ENCODE measurements around the gene ZNF500. TPM values are rescaled to one million over a fixed set of nuclear protein-coding genes. Genes with fewer than 3 reads are reported as not detected.

ZNF500 gene
- total RNA-seq, 1 experiment from 2014 or later: 10.4 TPM

DNA sequence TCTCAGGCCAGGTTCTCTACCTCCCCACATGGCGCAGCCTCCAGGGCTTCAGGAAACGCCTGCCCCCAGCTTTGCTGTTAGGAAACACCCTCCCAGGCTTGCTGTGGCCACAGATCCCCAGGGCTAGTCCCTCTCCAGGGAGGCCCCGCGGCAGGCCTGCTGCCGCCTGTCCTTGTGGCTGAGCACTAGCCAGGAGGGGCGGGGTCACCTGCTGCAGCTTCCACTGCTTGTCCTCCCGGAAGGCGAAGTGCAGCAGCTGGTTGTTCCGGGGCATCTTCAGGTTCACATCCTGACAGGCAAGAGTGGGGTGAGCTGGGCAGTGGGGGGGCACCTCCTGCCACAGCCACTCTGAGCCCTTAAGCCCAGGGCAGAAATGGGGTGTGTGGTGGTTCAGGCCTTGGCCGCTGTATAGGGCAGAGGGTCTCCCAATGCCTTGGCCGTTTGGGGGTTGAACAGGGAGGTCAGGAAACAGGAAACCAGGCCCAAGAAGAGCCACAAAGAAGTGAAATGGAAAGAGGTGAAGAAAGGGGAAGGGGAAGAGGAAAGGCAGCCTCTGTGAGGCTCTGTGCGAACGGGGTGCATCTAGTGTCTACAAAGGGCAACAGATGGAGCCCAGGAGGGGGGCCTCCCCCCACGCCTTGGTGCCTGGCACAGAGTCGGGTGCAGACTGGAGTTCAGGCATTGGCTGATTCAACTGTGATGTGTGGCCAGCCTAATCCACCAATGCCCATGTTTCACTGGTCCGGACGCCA is 33.5 kb upstream of the ZNF500 start:
- Histone ChIP-seq H3K27me3 (ENCODE audit: low read length) (no peaks in the 10 kb centered on the region), H3K79me2 (ENCODE audit: low read length) (no peaks in the 10 kb centered on the region), H3K9me3 (ENCODE audit: low read length) (no peaks in the 10 kb centered on the region), H3K9me2 (replicated peaks; ENCODE audit: low read length) (no peaks in the 10 kb centered on the region), H3F3A (ENCODE audit: low read length, unreplicated experiment) (no peaks in the 10 kb centered on the region), H4K20me1 (ENCODE audit: low read length) (no peaks in the 10 kb centered on the region), H3K27ac (ENCODE audit: low read length) (no peak overlapping the region), H2AFZ (ENCODE audit: low read length) (no peak overlapping the region), H3K4me3 (ENCODE audit: low read length) (no peak overlapping the region), H3K4me2 (ENCODE audit: low read length) (no peak overlapping the region), H3K36me3 (ENCODE audit: low read depth, low read length) (no peaks in the 10 kb centered on the region), H3K9ac (ENCODE audit: low read length) (no peak overlapping the region), H3K4me1 (ENCODE audit: insufficient read depth, low read length) (peaks cover 14% of the 10 kb centered on the region)
- ATAC-seq (no peak), DNase-seq (no peak)
- intact Hi-C loops (cut with micrococcal nuclease): loop anchor here (5.0 to 10.0 kb wide), 2 partner anchors 68 to 154 kb away; partner anchors contain the start of genes ANKS3, DNAAF8 and SEC14L5
- no TSS peak for BruUV-seq (replicated peaks)
- TF ChIP-seq, protein P1, sequence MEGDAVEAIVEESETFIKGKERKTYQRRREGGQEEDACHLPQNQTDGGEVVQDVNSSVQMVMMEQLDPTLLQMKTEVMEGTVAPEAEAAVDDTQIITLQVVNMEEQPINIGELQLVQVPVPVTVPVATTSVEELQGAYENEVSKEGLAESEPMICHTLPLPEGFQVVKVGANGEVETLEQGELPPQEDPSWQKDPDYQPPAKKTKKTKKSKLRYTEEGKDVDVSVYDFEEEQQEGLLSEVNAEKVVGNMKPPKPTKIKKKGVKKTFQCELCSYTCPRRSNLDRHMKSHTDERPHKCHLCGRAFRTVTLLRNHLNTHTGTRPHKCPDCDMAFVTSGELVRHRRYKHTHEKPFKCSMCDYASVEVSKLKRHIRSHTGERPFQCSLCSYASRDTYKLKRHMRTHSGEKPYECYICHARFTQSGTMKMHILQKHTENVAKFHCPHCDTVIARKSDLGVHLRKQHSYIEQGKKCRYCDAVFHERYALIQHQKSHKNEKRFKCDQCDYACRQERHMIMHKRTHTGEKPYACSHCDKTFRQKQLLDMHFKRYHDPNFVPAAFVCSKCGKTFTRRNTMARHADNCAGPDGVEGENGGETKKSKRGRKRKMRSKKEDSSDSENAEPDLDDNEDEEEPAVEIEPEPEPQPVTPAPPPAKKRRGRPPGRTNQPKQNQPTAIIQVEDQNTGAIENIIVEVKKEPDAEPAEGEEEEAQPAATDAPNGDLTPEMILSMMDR (conservative IDR thresholded peaks at IDR 0.05; ENCODE audit: low read depth, low read length): no peak
- no peak for TF ChIP-seq EZH2phosphoT487 (IDR thresholded peaks at IDR 0.05; ENCODE audit: borderline replicate concordance, low read length)
- TF ChIP-seq EZH2 (IDR thresholded peaks at IDR 0.05; ENCODE audit: low read length, unreplicated experiment): no peak
- CTCF ChIA-PET: no interaction called here
- POLR2A ChIA-PET (ENCODE audit: unreplicated experiment): no interaction called here

DNA sequence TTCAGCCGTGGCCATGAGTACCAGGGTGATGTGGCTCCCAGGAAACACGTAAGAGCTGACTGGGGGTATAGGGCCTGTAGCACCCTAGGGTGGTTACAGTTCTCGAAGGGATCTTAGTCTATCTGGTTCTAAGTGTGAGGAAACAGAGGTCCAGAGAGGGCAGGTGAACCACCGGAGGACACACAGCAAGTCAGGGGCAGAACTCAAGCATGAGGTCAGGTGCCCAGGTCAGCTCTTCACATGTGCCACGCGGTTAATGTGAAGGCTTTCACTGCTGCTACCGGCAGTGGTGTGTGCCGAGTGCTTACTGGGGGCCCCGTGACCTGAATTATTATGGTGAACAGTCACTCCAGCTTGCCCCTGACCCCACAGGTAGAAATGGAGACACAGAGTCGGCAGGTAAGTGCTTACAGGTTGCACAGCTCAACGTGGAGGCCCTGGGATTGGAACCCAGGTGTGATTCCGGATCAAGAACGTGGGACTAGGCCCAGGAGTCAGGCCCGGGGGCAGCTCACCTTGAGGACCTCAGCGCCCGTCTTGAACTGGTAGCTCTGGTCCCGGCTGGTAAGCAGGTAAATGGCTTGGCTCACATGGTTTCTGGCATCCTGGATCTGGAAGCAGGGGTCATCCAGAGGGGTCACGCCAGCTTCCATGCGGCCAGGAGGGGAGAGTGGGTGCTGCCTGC is 32.4 kb upstream of the ZNF500 start:
- intact Hi-C loops (cut with micrococcal nuclease): no loop called here
- Histone ChIP-seq H3K4me3 (ENCODE audit: low read length) (no peak overlapping the region), H3K9ac (ENCODE audit: low read length) (no peak overlapping the region), H3F3A (ENCODE audit: low read length, unreplicated experiment) (no peaks in the 10 kb centered on the region), H3K27ac (ENCODE audit: low read length) (no peak overlapping the region), H3K9me3 (ENCODE audit: low read length) (no peaks in the 10 kb centered on the region), H2AFZ (ENCODE audit: low read length) (no peak overlapping the region), H3K4me2 (ENCODE audit: low read length) (no peak overlapping the region), H4K20me1 (ENCODE audit: low read length) (no peaks in the 10 kb centered on the region), H3K4me1 (ENCODE audit: insufficient read depth, low read length) (peaks cover 14% of the 10 kb centered on the region), H3K79me2 (ENCODE audit: low read length) (no peaks in the 10 kb centered on the region), H3K9me2 (replicated peaks; ENCODE audit: low read length) (no peaks in the 10 kb centered on the region), H3K36me3 (ENCODE audit: low read depth, low read length) (no peaks in the 10 kb centered on the region), H3K27me3 (ENCODE audit: low read length) (no peaks in the 10 kb centered on the region)
- no peak for DNase-seq
- POLR2A ChIA-PET (ENCODE audit: unreplicated experiment): no interaction called here
- TF ChIP-seq EZH2 (IDR thresholded peaks at IDR 0.05; ENCODE audit: low read length, unreplicated experiment): no peak
- TF ChIP-seq EZH2phosphoT487 (IDR thresholded peaks at IDR 0.05; ENCODE audit: borderline replicate concordance, low read length): no peak
- TF ChIP-seq, protein P1 (conservative IDR thresholded peaks at IDR 0.05; ENCODE audit: low read depth, low read length): no peak
- ATAC-seq: no peak
- CTCF ChIA-PET: no interaction called here
- no TSS peak for BruUV-seq (replicated peaks)

DNA sequence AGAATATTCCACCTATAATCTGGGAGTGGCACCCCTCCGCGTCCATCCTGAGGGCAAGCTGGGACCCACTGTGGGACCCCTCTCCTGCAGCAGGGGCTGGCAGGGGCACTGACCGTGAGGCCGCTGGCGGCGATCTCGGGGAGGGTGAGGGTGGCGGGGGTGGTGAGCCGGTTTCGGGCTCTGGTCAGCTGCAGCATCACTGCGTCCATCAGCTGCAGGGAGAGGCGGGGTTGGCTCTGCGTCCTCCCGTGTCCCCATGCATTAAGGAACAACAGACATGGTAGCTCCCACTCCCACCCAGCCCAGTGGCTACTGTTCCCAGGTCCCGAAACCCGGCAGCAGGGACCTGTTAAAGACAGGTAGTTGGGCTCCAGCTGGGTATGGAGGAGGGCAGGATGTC is 31.5 kb upstream of the ZNF500 start:
- CTCF ChIA-PET: no interaction called here
- no peaks in the 10 kb centered on the region for H3K36me3 ChIP-seq (ENCODE audit: low read depth, low read length)
- no TSS peak for BruUV-seq (replicated peaks)
- no peaks in the 10 kb centered on the region for H3F3A ChIP-seq (ENCODE audit: low read length, unreplicated experiment)
- intact Hi-C loops (cut with micrococcal nuclease): no loop called here
- no peak overlapping the region for H3K4me2 ChIP-seq (ENCODE audit: low read length)
- no peak for ATAC-seq
- peaks cover 13% of the 10 kb centered on the region for H3K4me1 ChIP-seq (ENCODE audit: insufficient read depth, low read length)
- no peaks in the 10 kb centered on the region for H3K79me2 ChIP-seq (ENCODE audit: low read length)
- DNase-seq: no peak
- POLR2A ChIA-PET (ENCODE audit: unreplicated experiment): no interaction called here
- no peaks in the 10 kb centered on the region for H3K9me2 ChIP-seq (replicated peaks; ENCODE audit: low read length)
- no peak overlapping the region for H3K27ac ChIP-seq (ENCODE audit: low read length)
- TF ChIP-seq EZH2phosphoT487 (IDR thresholded peaks at IDR 0.05; ENCODE audit: borderline replicate concordance, low read length) (no peak), EZH2 (IDR thresholded peaks at IDR 0.05; ENCODE audit: low read length, unreplicated experiment) (no peak)
- TF ChIP-seq, protein P1 (conservative IDR thresholded peaks at IDR 0.05; ENCODE audit: low read depth, low read length): no peak
- no peaks in the 10 kb centered on the region for H3K9me3 ChIP-seq (ENCODE audit: low read length)
- H3K27me3 ChIP-seq (ENCODE audit: low read length): no peaks in the 10 kb centered on the region
- no peak overlapping the region for H2AFZ ChIP-seq (ENCODE audit: low read length)
- H3K4me3 ChIP-seq (ENCODE audit: low read length): no peak overlapping the region
- H4K20me1 ChIP-seq (ENCODE audit: low read length): no peaks in the 10 kb centered on the region
- no peak overlapping the region for H3K9ac ChIP-seq (ENCODE audit: low read length)
